Smooth muscle cell (in vitro differentiated cells): ENCODE data around the gene DGKB. TPM values are rescaled to one million over a fixed set of nuclear protein-coding genes. Genes with fewer than 3 reads are reported as not detected.

Source experiments
- DNase-seq: peaks from one replicate; lab custom pipeline; 2025; ENCODE audit not compliant: unreplicated experiment; lab: John Stamatoyannopoulos, UW
- H2AFZ ChIP-seq: fragments of 200-600 bp; sonication (generic); 2 replicates; pipeline ENCODE4 v1.6.0; 2016; ENCODE audit warnings: antibody characterized with exemption, low read depth, mild to moderate bottlenecking
- H3F3A ChIP-seq: fragments of 200-600 bp; sonication (generic); 2 replicates; pipeline ENCODE4 v1.6.0; 2017; ENCODE audit warnings: antibody characterized with exemption, low read depth
- H3K27ac ChIP-seq: fragments of 200-600 bp; sonication (generic); 2 replicates; pipeline ENCODE4 v1.5.1; 2016; ENCODE audit warnings: low read depth, mild to moderate bottlenecking
- H3K27me3 ChIP-seq: fragments of 200-600 bp; sonication (generic); 2 replicates; pipeline ENCODE4 v1.6.1; 2016; ENCODE audit warnings: low read depth, mild to moderate bottlenecking
- H3K36me3 ChIP-seq: fragments of 200-600 bp; sonication (generic); 2 replicates; pipeline ENCODE4 v1.5.1; 2016; ENCODE audit warnings: low read depth
- H3K4me1 ChIP-seq: fragments of 200-600 bp; sonication (generic); 2 replicates; pipeline ENCODE4 v1.5.1; 2016; ENCODE audit warnings: low read depth
- H3K4me2 ChIP-seq: fragments of 200-600 bp; sonication (generic); 2 replicates; pipeline ENCODE4 v1.6.0; 2016; ENCODE audit warnings: mild to moderate bottlenecking
- H3K4me3 ChIP-seq: fragments of 200-600 bp; sonication (generic); 2 replicates; pipeline ENCODE4 v1.5.1; 2016; ENCODE audit warnings: mild to moderate bottlenecking
- H3K79me2 ChIP-seq: fragments of 200-600 bp; sonication (generic); 2 replicates; pipeline ENCODE4 v1.6.0; 2016; ENCODE audit warnings: low read depth, mild to moderate bottlenecking
- H3K9ac ChIP-seq: fragments of 200-600 bp; sonication (generic); 2 replicates; pipeline ENCODE4 v1.6.0; 2016; ENCODE audit warnings: low read depth
- H3K9me3 ChIP-seq: fragments of 200-600 bp; sonication (generic); replicated peaks from 2 replicates; pipeline ENCODE4 v1.5.1; 2016; ENCODE audit warnings: low read depth
- H4K20me1 ChIP-seq: fragments of 200-600 bp; sonication (generic); 2 replicates; pipeline ENCODE4 v1.6.0; 2016; ENCODE audit warnings: low read depth
- CTCF ChIP-seq: fragments of 200-600 bp; sonication (generic); IDR thresholded peaks from 2 replicates; pipeline ENCODE4 v1.5.1; 2017; ENCODE audit warnings: borderline replicate concordance, mild to moderate bottlenecking, antibody characterized with exemption; ENCODE audit not compliant: insufficient read depth, poor library complexity, severe bottlenecking
- WGBS: methylation state at CpG from one replicate; pipeline ENCODE4 v1.1.7; 2016; ENCODE audit warnings: low lambda C conversion rate; 5-methylcytosine and 5-hydroxymethylcytosine counted together
- polyA plus RNA-seq: library from polyadenylated mRNA; unstranded; fragments of >200 nt; fragmentation: Nextera tagmentation; extraction: Ambion mirVana; gene quantifications from 2 replicates; pipeline ENCODE4 v1.2.1, GENCODE V29; 2016
- total RNA-seq: library from RNA; depleted of rRNA; stranded (reverse); fragments of >200 nt; gene quantifications from 2 replicates; pipeline ENCODE4 v1.2.3, GENCODE V29; 2014

DGKB gene
- total and polyA plus RNA-seq, 2 experiments from 2014 or later: not detected

- H3K4me2 ChIP-seq: no peak overlapping the region
Observed at GRCh38 chr7:14822481-14822854, 80.1 kb downstream of the DGKB start.

GRCh38 chr7:14821757-14822480, 80.6 kb downstream of the DGKB start:
- DNase-seq: no peak
- H3K9me3 ChIP-seq: no peaks in the 10 kb centered on the region
- H3F3A ChIP-seq: no peaks in the 10 kb centered on the region
- WGBS: 91% methylated on average over 2 of the region's 2 CpGs
- H3K27ac ChIP-seq: no peak overlapping the region
- H3K27me3 ChIP-seq: no peaks in the 10 kb centered on the region
- H3K4me2 ChIP-seq: no peak overlapping the region
- no peaks in the 10 kb centered on the region for H3K36me3 ChIP-seq
- H3K9ac ChIP-seq: no peak overlapping the region
- TF ChIP-seq CTCF: no peak
- no peaks in the 10 kb centered on the region for H3K4me1 ChIP-seq
- no peaks in the 10 kb centered on the region for H4K20me1 ChIP-seq
- no peak overlapping the region for H2AFZ ChIP-seq
- H3K79me2 ChIP-seq: no peaks in the 10 kb centered on the region
- no peak overlapping the region for H3K4me3 ChIP-seq

More at GRCh38 chr7:14822481-14822854, 80.1 kb downstream of the DGKB start:
- Histone ChIP-seq H3K27me3 (no peaks in the 10 kb centered on the region), H4K20me1 (no peaks in the 10 kb centered on the region), H3K9ac (no peak overlapping the region), H3K79me2 (no peaks in the 10 kb centered on the region), H3F3A (no peaks in the 10 kb centered on the region), H2AFZ (no peak overlapping the region), H3K9me3 (no peaks in the 10 kb centered on the region), H3K36me3 (no peaks in the 10 kb centered on the region), H3K4me3 (no peak overlapping the region), H3K27ac (no peak overlapping the region), H3K4me1 (no peaks in the 10 kb centered on the region)
- 90% methylated on average over 1 of the region's 1 CpG for WGBS
- no peak for TF ChIP-seq CTCF
- no peak for DNase-seq

- H3K4me2 ChIP-seq: no peak overlapping the region
- WGBS: 91% methylated on average over 3 of the region's 3 CpGs
- H3K9me3 ChIP-seq: no peaks in the 10 kb centered on the region
- H3K27ac ChIP-seq: no peak overlapping the region
- H3K9ac ChIP-seq: no peak overlapping the region
- H3K79me2 ChIP-seq: no peaks in the 10 kb centered on the region
- H3K4me1 ChIP-seq: no peaks in the 10 kb centered on the region
- DNase-seq: no peak
- no peak overlapping the region for H3K4me3 ChIP-seq
- no peak for TF ChIP-seq CTCF
- H3F3A ChIP-seq: no peaks in the 10 kb centered on the region
- H4K20me1 ChIP-seq: no peaks in the 10 kb centered on the region
- H2AFZ ChIP-seq: no peak overlapping the region
- no peaks in the 10 kb centered on the region for H3K27me3 ChIP-seq
- H3K36me3 ChIP-seq: no peaks in the 10 kb centered on the region
Observed at GRCh38 chr7:14818871-14819270, 83.7 kb downstream of the DGKB start.
